Measurements from ENCODE around the gene SYT13.

SYT13 gene

DNA sequence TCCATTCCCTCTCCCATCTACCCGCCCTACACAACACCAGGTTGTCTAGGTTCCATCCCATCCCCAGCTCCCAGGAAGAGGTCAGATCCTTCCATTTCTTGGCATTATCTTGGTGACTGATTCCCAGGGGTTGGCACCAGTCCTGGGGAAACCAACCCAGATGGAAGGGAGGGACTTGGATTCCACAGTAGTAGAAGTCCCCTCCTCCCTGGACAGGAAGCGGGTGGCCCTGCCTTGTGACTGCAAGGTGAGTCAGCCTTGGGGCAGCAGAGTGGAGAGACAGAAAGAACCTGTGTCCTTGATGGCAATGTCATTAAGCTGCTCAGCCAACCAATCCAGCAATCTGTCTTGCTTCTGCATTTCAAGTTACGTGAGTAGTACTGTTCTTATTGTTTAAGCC, 26.5 kb downstream of the SYT13 start:
- DNase-seq (ENCODE audit: low spot score): no peak
- in situ Hi-C loops (cut with MboI; ENCODE audit: low pct_unique_long_range_greater_than_20kb, low sequenced_read_pairs, unreplicated experiment): no loop called here
- TF ChIP-seq, protein P1, sequence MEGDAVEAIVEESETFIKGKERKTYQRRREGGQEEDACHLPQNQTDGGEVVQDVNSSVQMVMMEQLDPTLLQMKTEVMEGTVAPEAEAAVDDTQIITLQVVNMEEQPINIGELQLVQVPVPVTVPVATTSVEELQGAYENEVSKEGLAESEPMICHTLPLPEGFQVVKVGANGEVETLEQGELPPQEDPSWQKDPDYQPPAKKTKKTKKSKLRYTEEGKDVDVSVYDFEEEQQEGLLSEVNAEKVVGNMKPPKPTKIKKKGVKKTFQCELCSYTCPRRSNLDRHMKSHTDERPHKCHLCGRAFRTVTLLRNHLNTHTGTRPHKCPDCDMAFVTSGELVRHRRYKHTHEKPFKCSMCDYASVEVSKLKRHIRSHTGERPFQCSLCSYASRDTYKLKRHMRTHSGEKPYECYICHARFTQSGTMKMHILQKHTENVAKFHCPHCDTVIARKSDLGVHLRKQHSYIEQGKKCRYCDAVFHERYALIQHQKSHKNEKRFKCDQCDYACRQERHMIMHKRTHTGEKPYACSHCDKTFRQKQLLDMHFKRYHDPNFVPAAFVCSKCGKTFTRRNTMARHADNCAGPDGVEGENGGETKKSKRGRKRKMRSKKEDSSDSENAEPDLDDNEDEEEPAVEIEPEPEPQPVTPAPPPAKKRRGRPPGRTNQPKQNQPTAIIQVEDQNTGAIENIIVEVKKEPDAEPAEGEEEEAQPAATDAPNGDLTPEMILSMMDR (IDR thresholded peaks at IDR 0.05; ENCODE audit: extremely low read depth, insufficient read depth, missing control alignments): no peak

DNA sequence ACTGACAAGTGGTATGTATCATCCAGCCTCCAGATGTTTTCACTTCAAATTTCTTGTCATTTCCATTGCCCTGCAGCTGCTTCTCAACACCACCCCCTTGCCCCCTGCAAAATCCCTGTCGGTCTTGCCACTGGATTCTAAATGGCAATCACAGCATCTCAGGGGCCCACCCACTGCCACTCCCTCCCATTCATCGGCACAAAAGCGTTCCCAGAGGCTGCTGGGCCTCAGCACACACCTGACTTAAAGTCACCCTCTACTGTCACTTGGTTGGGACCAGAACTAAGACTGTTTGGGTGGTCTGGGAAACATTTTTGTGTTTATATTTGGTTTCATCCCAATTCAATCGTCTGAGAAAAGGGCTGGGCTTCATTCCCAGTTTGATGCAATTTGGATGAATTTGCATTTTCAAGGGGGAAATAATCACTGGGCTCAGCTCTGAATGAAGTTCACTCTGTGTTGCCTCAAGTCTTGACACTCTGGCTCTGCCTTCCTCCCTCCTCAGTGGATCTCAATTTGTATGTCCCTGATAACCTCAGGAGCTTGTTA, 27.1 kb downstream of the SYT13 start:
- in situ Hi-C loops (cut with MboI; ENCODE audit: low pct_unique_long_range_greater_than_20kb, low sequenced_read_pairs, unreplicated experiment): no loop called here
- TF ChIP-seq, protein P1 (IDR thresholded peaks at IDR 0.05; ENCODE audit: extremely low read depth, insufficient read depth, missing control alignments): no peak
- DNase-seq (ENCODE audit: low spot score): no peak

DNA sequence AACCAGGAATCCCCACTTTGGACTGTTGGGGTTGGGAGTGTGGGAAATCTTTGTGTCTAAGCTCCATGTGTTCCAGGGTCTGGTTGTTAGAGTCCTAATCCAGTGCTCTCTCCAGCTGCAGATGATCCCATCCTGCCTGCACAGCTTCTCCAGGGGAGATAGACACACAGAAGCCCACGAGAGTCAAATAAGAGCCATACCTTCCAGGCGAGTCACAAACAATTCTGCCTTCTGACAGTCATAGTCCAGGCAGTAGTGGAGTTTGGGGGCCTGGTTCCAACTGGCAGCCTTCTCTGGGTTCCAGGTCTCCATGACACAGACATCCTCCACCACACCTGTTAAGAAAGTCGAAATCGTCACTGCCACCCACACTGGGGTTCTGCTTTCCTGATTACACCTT, 32.1 kb downstream of the SYT13 start:
- no peak for DNase-seq (ENCODE audit: low spot score)
- TF ChIP-seq, protein P1 (IDR thresholded peaks at IDR 0.05; ENCODE audit: extremely low read depth, insufficient read depth, missing control alignments): no peak
- in situ Hi-C loops (cut with MboI; ENCODE audit: low pct_unique_long_range_greater_than_20kb, low sequenced_read_pairs, unreplicated experiment): no loop called here

DNA sequence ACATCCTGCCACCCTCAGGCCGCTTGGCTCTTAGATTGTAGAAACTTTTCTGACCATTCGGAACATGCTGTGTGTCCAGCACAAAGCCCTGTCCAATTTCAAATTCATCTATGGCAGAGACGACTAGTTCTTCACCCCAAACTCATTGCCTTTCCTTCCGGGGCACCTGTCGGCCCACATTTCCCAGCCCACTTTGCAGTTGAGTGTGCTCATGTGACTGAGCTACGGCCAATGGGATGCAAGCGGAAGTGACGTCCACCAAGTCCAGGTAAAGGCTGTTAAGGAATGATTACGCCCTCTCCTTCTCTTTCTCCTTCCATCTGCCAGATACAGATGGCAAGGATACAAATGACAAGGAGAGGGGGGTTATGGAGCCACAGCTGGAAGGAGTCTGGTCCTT, 32.5 kb downstream of the SYT13 start:
- in situ Hi-C loops (cut with MboI; ENCODE audit: low pct_unique_long_range_greater_than_20kb, low sequenced_read_pairs, unreplicated experiment): no loop called here
- DNase-seq (ENCODE audit: low spot score): no peak
- TF ChIP-seq, protein P1 (IDR thresholded peaks at IDR 0.05; ENCODE audit: extremely low read depth, insufficient read depth, missing control alignments): no peak

DNA sequence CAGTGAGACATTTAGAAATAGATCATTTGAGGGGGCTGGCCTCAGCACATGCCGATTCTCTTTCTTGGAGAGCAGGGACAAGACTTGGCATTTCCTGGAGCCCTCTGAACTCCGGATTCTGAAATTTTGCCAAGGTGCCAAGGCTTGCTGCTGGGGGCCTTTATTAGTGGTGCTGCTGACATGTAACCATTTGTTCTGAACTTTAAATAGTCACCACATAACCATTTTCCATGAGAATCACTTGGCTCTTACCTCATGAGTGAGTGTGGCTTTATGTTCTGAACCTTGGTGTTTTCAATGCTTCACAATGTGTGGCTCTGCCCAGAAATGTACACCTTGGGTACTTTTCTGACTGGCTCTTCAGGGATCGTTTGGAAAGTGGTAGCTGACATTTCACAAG, 33.3 kb downstream of the SYT13 start:
- TF ChIP-seq, protein P1 (IDR thresholded peaks at IDR 0.05; ENCODE audit: extremely low read depth, insufficient read depth, missing control alignments): no peak
- no peak for DNase-seq (ENCODE audit: low spot score)
- in situ Hi-C loops (cut with MboI; ENCODE audit: low pct_unique_long_range_greater_than_20kb, low sequenced_read_pairs, unreplicated experiment): no loop called here

DNA sequence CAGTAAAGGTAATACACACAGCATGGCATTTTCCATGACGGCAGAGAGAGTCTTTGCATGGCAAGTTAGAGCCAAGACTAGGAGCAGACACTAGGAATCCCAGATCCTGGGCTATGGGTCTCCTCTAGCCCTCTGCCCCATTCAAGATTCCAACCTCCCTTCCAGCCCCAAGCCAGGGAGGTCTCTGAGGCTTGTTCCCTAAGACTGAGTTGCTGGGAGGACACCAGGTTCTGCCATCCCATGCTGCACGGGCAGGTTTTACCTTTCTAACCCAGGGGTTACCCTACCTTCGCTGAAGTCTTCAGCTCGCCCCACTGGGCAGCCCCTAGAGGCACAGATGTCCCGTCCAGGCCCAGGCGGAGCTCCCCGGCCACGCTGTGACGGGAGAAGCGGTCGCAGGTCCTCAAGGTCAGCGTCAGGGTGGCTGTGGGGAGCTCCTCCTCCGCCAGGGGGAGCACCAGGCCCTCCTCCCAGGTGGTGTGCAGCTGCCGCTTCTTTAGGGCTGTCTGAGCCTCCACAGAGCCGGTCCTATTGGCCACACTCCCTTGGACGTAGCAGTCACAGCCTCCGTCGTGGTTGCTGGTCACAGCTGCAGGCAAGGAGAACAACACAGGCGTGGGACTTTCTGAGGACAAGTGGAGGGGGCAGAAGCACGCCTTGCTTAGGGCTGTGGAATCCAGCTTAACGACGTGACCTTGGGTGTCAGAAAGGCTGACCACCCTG, 33.8 kb downstream of the SYT13 start:
- in situ Hi-C loops (cut with MboI; ENCODE audit: low pct_unique_long_range_greater_than_20kb, low sequenced_read_pairs, unreplicated experiment): no loop called here
- TF ChIP-seq, protein P1 (IDR thresholded peaks at IDR 0.05; ENCODE audit: extremely low read depth, insufficient read depth, missing control alignments): peak; percentile 52
- peak; percentile 55 for DNase-seq (ENCODE audit: low spot score)
